Loucy (cell line): ENCODE results near the gene NDFIP1.

Source experiments
- H2AFZ ChIP-seq: fragments of 200-600 bp; sonication (generic); 2 replicates; pipeline ENCODE4 v1.6.0; 2016; ENCODE audit warnings: antibody characterized with exemption, mild to moderate bottlenecking, low read length, moderate library complexity
- H3F3A ChIP-seq: fragments of 200-600 bp; 2 replicates; pipeline ENCODE4 v1.6.0; 2016; ENCODE audit warnings: antibody characterized with exemption, low read depth, mild to moderate bottlenecking
- H3K27me3 ChIP-seq: fragments of 200-600 bp; sonication (generic); 2 replicates; pipeline ENCODE4 v1.6.1; 2014; ENCODE audit warnings: low read length, mild to moderate bottlenecking; ENCODE audit not compliant: insufficient read depth, poor library complexity, severe bottlenecking
- H3K36me3 ChIP-seq: fragments of 200-600 bp; sonication (generic); 2 replicates; pipeline ENCODE4 v1.6.1; 2016; ENCODE audit warnings: low read length; ENCODE audit not compliant: insufficient read depth
- H3K4me1 ChIP-seq: fragments of 200-600 bp; sonication (generic); 2 replicates; pipeline ENCODE4 v1.5.1; 2014; ENCODE audit warnings: low read length, mild to moderate bottlenecking; ENCODE audit not compliant: insufficient read depth, poor library complexity, severe bottlenecking
- H3K4me2 ChIP-seq: fragments of 200-600 bp; sonication (generic); 2 replicates; pipeline ENCODE4 v1.6.0; 2014; ENCODE audit warnings: antibody characterized with exemption, low read length, low read depth, mild to moderate bottlenecking; ENCODE audit not compliant: poor library complexity, severe bottlenecking
- H3K4me3 ChIP-seq: fragments of 200-600 bp; sonication (generic); 2 replicates; pipeline ENCODE4 v1.5.1; 2014; ENCODE audit warnings: low read length, mild to moderate bottlenecking, mixed read lengths; ENCODE audit not compliant: poor library complexity, severe bottlenecking
- H3K79me2 ChIP-seq: fragments of 200-600 bp; sonication (generic); 2 replicates; pipeline ENCODE4 v1.6.1; 2014; ENCODE audit warnings: low read length; ENCODE audit not compliant: insufficient read depth
- H3K9ac ChIP-seq: fragments of 200-600 bp; sonication (generic); 2 replicates; pipeline ENCODE4 v1.6.0; 2014; ENCODE audit warnings: mild to moderate bottlenecking, low read depth, low read length, moderate library complexity; ENCODE audit not compliant: poor library complexity, severe bottlenecking
- H3K9me2 ChIP-seq: fragments of 200-600 bp; sonication (generic); replicated peaks from 2 replicates; pipeline ENCODE4 v1.6.1; 2016; ENCODE audit warnings: low read depth, low read length, mixed read lengths
- H3K9me3 ChIP-seq: fragments of 200-600 bp; sonication (generic); 2 replicates; pipeline ENCODE4 v1.6.1; 2014; ENCODE audit warnings: mild to moderate bottlenecking, antibody characterized with exemption, low read length, low read depth; ENCODE audit not compliant: insufficient read depth
- H4K20me1 ChIP-seq: fragments of 200-600 bp; sonication (generic); 2 replicates; pipeline ENCODE4 v1.6.0; 2014; ENCODE audit warnings: antibody characterized with exemption, low read length, mild to moderate bottlenecking; ENCODE audit not compliant: insufficient read depth, poor library complexity, severe bottlenecking
- EZH2phosphoT487 ChIP-seq: fragments of 200-600 bp; IDR thresholded peaks from 2 replicates; pipeline ENCODE4 v1.6.1; 2018; ENCODE audit warnings: antibody characterized with exemption, mild to moderate bottlenecking, moderate library complexity, borderline replicate concordance
- TF ChIP-seq, protein P1 (sequence below): fragments of 200-600 bp; sonication (generic); conservative IDR thresholded peaks from 2 replicates; pipeline ENCODE4 v1.5.1; 2014; ENCODE audit warnings: mild to moderate bottlenecking, antibody characterized with exemption, low read length

NDFIP1 gene

DNA sequence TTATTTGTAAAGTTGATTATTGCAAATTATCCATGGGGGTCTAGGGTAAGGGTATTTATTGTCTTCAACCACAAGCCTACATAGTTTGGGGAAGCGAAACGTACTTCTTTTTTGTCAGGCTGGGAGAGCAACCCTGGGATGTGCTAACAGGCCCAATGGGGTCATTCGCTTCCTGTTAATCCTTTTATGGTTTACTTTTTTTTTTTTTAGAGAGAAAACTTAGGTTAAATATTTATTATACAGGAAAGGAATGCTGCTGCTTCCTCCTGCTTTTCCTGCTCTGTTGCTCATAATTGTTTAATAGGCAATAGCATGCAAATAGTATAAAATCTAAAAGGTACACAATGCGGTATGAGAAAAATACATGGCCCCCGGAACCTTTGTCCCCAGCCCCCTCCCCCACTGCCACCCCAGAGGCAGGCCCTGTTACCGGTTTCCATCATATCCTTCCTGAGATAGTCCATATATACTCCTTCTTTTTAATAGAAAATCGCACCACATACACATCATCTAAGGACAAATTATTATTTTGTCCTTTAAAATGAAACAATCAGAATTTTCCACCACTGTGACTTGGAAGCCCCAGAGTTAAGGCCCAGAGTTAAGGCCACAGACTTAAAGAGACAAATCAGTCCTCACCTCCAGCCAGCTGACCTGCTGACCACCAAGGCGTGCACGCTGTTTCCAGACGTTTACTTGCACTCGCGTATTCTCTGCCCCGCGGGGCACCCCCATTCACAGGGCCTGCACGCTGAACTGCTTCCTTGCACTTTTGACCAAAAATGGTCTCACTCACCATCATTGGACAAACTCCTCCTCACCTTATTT is 83.9 kb downstream of the NDFIP1 start:
- Histone ChIP-seq H3K36me3 (no peaks in the 10 kb centered on the region), H3K9me3 (no peaks in the 10 kb centered on the region), H3K4me1 (no peaks in the 10 kb centered on the region), H3K79me2 (no peaks in the 10 kb centered on the region), H3K4me3 (no peak overlapping the region), H3K9ac (no peak overlapping the region), H4K20me1 (no peaks in the 10 kb centered on the region), H3K4me2 (no peak overlapping the region), H3K27me3 (no peaks in the 10 kb centered on the region), H3K9me2 (no peaks in the 10 kb centered on the region), H2AFZ (no peak overlapping the region), H3F3A (no peaks in the 10 kb centered on the region)
- TF ChIP-seq, protein P1, sequence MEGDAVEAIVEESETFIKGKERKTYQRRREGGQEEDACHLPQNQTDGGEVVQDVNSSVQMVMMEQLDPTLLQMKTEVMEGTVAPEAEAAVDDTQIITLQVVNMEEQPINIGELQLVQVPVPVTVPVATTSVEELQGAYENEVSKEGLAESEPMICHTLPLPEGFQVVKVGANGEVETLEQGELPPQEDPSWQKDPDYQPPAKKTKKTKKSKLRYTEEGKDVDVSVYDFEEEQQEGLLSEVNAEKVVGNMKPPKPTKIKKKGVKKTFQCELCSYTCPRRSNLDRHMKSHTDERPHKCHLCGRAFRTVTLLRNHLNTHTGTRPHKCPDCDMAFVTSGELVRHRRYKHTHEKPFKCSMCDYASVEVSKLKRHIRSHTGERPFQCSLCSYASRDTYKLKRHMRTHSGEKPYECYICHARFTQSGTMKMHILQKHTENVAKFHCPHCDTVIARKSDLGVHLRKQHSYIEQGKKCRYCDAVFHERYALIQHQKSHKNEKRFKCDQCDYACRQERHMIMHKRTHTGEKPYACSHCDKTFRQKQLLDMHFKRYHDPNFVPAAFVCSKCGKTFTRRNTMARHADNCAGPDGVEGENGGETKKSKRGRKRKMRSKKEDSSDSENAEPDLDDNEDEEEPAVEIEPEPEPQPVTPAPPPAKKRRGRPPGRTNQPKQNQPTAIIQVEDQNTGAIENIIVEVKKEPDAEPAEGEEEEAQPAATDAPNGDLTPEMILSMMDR, result no peak

DNA sequence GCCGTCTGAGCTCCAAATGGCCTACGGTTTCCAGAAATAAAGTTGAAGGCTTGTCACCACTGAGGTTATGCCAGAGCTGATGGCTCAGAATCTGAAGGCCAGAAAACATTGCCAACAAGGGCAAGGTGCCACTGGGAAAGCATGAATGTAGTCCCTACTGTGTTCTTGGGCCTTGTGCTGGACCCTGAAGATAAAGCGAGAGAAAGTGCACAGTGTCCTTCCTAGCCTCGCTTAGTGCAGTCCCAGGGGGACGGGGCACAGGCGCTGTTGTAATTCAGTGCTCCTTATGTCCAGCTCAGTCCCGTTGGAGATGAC is 84.5 kb downstream of the NDFIP1 start:
- Histone ChIP-seq H3K4me1 (no peaks in the 10 kb centered on the region), H3K9me2 (no peaks in the 10 kb centered on the region), H3K4me3 (no peak overlapping the region), H3F3A (no peaks in the 10 kb centered on the region), H3K27me3 (no peaks in the 10 kb centered on the region), H2AFZ (no peak overlapping the region), H3K9ac (no peak overlapping the region), H3K79me2 (no peaks in the 10 kb centered on the region), H3K4me2 (no peak overlapping the region), H4K20me1 (no peaks in the 10 kb centered on the region), H3K36me3 (no peaks in the 10 kb centered on the region), H3K9me3 (no peaks in the 10 kb centered on the region)
- TF ChIP-seq, protein P1, result no peak
- TF ChIP-seq EZH2phosphoT487, result no peak

DNA sequence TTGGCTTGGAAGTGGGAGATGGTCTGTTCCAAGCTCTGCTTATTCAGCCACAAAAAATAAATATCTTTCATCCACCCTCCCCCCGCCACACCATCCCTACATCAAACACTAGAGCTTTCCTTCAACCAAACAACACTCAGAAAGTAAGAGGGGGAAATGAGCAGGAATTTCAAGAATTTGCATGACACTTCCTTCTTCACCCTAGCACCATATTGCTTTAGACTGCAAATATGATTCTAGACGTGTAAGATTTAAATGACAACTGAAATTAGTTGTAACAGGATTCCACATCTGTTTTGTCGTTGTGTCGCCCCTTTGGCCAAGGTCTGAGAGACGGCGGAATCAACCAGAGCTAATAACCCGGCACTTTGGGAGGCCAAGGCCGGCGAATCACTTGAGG is 88.5 kb downstream of the NDFIP1 start:
- Histone ChIP-seq H3K4me2 (no peak overlapping the region), H3K36me3 (no peaks in the 10 kb centered on the region), H3K79me2 (no peaks in the 10 kb centered on the region), H3K4me1 (no peaks in the 10 kb centered on the region), H3F3A (no peaks in the 10 kb centered on the region), H3K4me3 (no peak overlapping the region), H3K9me3 (no peaks in the 10 kb centered on the region), H3K9me2 (no peaks in the 10 kb centered on the region), H2AFZ (no peak overlapping the region), H3K9ac (no peak overlapping the region), H3K27me3 (no peaks in the 10 kb centered on the region), H4K20me1 (no peaks in the 10 kb centered on the region)
- no peak for TF ChIP-seq EZH2phosphoT487
- TF ChIP-seq, protein P1, result no peak
